ENCODE results near the gene CACNA2D2. TPM values are rescaled to one million over a fixed set of nuclear protein-coding genes. Genes with fewer than 3 reads are reported as not detected.

The CACNA2D2 gene
- total and polyA plus RNA-seq, 2 of the 13 experiments (the other 11 are each of a cell fraction or from before 2014, with no cell fraction given), result not detected

- peaks cover 3 to 22% of the 10 kb centered on the region in 2 experiments; a peak in 4 of 5 replicates for H3K27me3 ChIP-seq (ENCODE audit: control insufficient read depth in 1 of 2, insufficient read depth in 2 of 2, low read length in 2 of 2)
- intact Hi-C loops (cut with micrococcal nuclease; ENCODE audit: unreplicated experiment) (no loop called here), in situ Hi-C loops (cut with HindIII; ENCODE audit: extremely low pct_ligation_motif_present, low pct_unique_long_range_greater_than_20kb) (no loop called here)
- no peak overlapping the region for H3K27ac ChIP-seq (ENCODE audit: extremely low read length, insufficient read depth, low read length)
- H3K4me3 ChIP-seq (replicated peaks in 1 of 3; ENCODE audit: insufficient read depth in 1 of 3, low read depth in 2 of 3, low read length in 3 of 3), result no peak overlapping the region
- H3K9ac ChIP-seq (ENCODE audit: insufficient read depth, low read depth, low read length), result no peak overlapping the region
- H3K4me1 ChIP-seq (ENCODE audit: insufficient read depth, low read length), result no peaks in the 10 kb centered on the region
- DNase-seq (ENCODE audit: low spot score), result no peak
- H3K9me3 ChIP-seq (ENCODE audit: low read length), result no peaks in the 10 kb centered on the region
- H3K36me3 ChIP-seq (replicated peaks in 1 of 2; ENCODE audit: control insufficient read depth in 1 of 2, insufficient read depth in 2 of 2, low read length in 2 of 2), result no peaks in the 10 kb centered on the region
- H4K20me1 ChIP-seq (ENCODE audit: insufficient read depth, low read length), result no peaks in the 10 kb centered on the region
- TF ChIP-seq ZNF30 (CRISPR knock-in tag; IDR thresholded peaks at IDR 0.05) (no peak), MAX (IDR thresholded peaks at IDR 0.05) (no peak), ZNF567 (CRISPR knock-in tag; IDR thresholded peaks at IDR 0.05; ENCODE audit: borderline replicate concordance) (no peak), TERF1 (CRISPR knock-in tag; IDR thresholded peaks at IDR 0.05) (no peak), ZNF800 (CRISPR knock-in tag; IDR thresholded peaks at IDR 0.05) (no peak), JUNB (CRISPR knock-in tag; IDR thresholded peaks at IDR 0.05; ENCODE audit: borderline replicate concordance) (no peak), STAG1 (CRISPR knock-in tag; IDR thresholded peaks at IDR 0.05) (no peak), PBX2 (CRISPR knock-in tag; IDR thresholded peaks at IDR 0.05) (no peak), BCL6 (CRISPR knock-in tag; IDR thresholded peaks at IDR 0.05) (no peak), ZNF17 (CRISPR knock-in tag; IDR thresholded peaks at IDR 0.05) (no peak)
- BruUV-seq (replicated peaks), result no TSS peak
- CTCF ChIA-PET (ENCODE audit: low intra/inter-chr PET ratio, low total read pairs), result no interaction called here
- no peak for ATAC-seq
- WGBS (ENCODE audit: low lambda C conversion rate), result 51% methylated on average over 9 of the region's 9 CpGs
- H3K79me2 ChIP-seq (ENCODE audit: insufficient read depth, low read length), result no peaks in the 10 kb centered on the region
- POLR2A ChIA-PET, result no interaction called here
- no peak for FAIRE-seq
- no peak overlapping the region for H2AFZ ChIP-seq (ENCODE audit: low read length)
- no peak overlapping the region for H3K4me2 ChIP-seq (ENCODE audit: low read depth, low read length)
Measured at GRCh38 chr3:50525191-50525910, 21.9 kb upstream of the CACNA2D2 start.

Data from HepG2 (cell line).